ENCODE results near the gene PAQR7. TPM values are rescaled to one million over a fixed set of nuclear protein-coding genes. Genes with fewer than 3 reads are reported as not detected.

PAQR7 gene
- total RNA-seq, 1 donor from 2014 or later, result 9.3 TPM

- H3K36me3 ChIP-seq, result peaks cover 11% of the 10 kb centered on the region
- intact Hi-C loops (cut with DNase I), result no loop called here
- H3K9me3 ChIP-seq, result no peaks in the 10 kb centered on the region
- TF ChIP-seq, protein P1, sequence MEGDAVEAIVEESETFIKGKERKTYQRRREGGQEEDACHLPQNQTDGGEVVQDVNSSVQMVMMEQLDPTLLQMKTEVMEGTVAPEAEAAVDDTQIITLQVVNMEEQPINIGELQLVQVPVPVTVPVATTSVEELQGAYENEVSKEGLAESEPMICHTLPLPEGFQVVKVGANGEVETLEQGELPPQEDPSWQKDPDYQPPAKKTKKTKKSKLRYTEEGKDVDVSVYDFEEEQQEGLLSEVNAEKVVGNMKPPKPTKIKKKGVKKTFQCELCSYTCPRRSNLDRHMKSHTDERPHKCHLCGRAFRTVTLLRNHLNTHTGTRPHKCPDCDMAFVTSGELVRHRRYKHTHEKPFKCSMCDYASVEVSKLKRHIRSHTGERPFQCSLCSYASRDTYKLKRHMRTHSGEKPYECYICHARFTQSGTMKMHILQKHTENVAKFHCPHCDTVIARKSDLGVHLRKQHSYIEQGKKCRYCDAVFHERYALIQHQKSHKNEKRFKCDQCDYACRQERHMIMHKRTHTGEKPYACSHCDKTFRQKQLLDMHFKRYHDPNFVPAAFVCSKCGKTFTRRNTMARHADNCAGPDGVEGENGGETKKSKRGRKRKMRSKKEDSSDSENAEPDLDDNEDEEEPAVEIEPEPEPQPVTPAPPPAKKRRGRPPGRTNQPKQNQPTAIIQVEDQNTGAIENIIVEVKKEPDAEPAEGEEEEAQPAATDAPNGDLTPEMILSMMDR (IDR thresholded peaks at IDR 0.05), result no peak
- no peak overlapping the region for H3K4me3 ChIP-seq
- H3K27me3 ChIP-seq (ENCODE audit: low read depth), result no peaks in the 10 kb centered on the region
- no peak overlapping the region for H3K27ac ChIP-seq
- DNase-seq (no peak), ATAC-seq (no peak)
- H3K4me1 ChIP-seq, result peaks cover 24% of the 10 kb centered on the region
Measured at GRCh38 chr1:25861316-25862286, 13.9 kb downstream of the PAQR7 start.

DNA sequence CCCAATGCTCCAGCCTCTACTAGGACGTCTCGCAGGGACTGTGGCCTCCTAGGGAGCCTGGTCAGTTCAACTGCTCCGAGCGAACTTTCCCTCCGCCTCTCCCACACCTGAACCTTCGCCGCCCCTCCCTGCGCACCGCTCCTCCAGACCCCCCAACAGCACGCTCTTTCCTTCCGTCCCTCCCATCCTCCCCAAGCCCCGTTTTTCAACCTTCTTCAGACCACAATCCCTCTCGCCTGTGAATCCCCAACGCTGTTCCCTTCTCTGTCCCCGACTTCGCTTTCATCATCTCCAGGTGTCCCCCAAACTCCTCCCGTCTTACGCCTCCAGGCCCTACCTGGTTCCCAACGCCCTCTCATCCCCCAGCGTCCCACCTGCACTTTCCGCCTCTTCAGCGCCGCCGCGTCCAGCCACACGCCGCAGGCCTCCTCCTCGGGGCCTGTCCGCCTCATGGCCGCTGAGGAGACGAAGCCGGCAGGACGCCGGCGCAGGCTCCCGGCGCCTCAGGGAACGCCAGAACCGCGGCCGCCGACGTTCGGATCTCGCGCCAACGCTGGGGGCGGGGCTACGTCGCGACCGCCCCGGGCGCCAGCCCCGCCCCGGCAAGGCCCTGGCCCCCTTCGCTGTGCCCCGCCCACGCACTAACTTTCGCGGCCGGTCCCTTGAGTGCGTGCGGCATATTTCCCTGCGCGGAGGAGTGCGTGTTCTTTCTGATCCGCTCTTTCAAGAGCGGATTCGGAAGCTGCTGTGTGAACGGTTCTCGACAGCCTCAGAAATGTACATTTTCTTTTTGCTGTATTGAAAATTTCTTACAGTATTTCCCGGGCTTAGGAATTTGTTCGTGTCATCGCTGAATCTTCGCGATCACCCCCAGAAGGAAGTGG is 16.4 kb downstream of the PAQR7 start, which contains the start of gene AUNIP:
AUNIP (minus strand) TSS at position 552 of the 884 bp plus-strand sequence; CDS start at position 452, 100 bp downstream.
- H3K27me3 ChIP-seq (ENCODE audit: low read depth), result no peaks in the 10 kb centered on the region
- peak; percentile 98 to 99 for ATAC-seq
- intact Hi-C loops (cut with DNase I), result no loop called here
- peaks cover 24% of the 10 kb centered on the region for H3K4me1 ChIP-seq
- H3K9me3 ChIP-seq, result no peaks in the 10 kb centered on the region
- peak; percentile 93 for DNase-seq
- H3K36me3 ChIP-seq, result peaks cover 11% of the 10 kb centered on the region
- H3K4me3 ChIP-seq, result peak within 1 kb of the TSS; percentile 55
- TF ChIP-seq, protein P1 (IDR thresholded peaks at IDR 0.05), result no peak
- peak within 1 kb of the TSS; percentile 70 for H3K27ac ChIP-seq

DNA sequence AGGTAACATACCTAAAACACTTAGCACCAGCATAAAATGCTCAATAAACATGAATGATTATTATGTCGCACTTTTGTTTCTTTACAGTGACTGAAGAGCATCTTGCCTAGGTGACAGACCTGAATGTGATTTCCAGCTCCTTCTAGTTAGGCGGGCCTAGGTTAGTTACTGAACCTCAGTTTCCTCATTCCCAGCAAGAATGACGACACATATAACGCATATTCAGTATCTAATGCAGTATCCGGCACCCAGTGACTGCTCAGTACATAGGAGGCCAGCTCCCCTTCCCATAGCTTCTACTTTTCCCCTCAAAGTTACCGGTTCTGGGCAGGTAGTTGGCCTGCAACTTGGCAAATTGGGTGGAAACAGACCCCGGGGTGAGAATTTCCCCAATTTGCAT is 17.0 kb downstream of the PAQR7 start:
- TF ChIP-seq, protein P1 (IDR thresholded peaks at IDR 0.05), result no peak

DNA sequence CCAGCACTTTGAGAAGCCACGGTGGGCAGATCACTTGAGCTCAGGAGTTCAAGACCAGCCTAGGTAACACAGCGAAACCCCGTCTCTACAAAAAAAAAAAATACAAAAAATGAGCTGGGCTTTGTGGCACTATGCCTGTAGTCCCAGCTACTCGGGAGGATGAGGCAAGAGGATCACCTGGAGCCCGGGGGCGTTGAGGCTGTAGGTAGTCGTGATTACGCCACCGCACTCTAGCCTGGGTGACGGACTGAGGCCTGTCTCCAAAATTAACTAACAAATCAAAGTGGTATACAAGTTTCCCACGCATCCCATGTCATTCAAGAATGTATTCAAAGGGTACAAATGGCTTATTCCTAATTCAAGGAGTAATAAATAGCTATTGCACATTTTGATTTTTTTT is 18.7 kb downstream of the PAQR7 start:
- TF ChIP-seq, protein P1 (IDR thresholded peaks at IDR 0.05), result no peak
- intact Hi-C loops (cut with DNase I), result no loop called here

More for the DNA sequence above, 17.0 kb downstream of the PAQR7 start:
- peaks cover 24% of the 10 kb centered on the region for H3K4me1 ChIP-seq
- peak overlapping the region; percentile 55 for H3K4me3 ChIP-seq
- H3K36me3 ChIP-seq, result peaks cover 11% of the 10 kb centered on the region
- H3K27ac ChIP-seq, result no peak overlapping the region
- intact Hi-C loops (cut with DNase I), result no loop called here
- DNase-seq, result no peak
- H3K9me3 ChIP-seq, result no peaks in the 10 kb centered on the region
- H3K27me3 ChIP-seq (ENCODE audit: low read depth), result no peaks in the 10 kb centered on the region
- no peak for ATAC-seq

GRCh38 chr1:25854554-25854953 is 21.0 kb downstream of the PAQR7 start:
- Histone ChIP-seq H3K9me3 (no peaks in the 10 kb centered on the region), H3K36me3 (no peaks in the 10 kb centered on the region), H3K27me3 (ENCODE audit: low read depth) (no peaks in the 10 kb centered on the region), H3K4me1 (peaks cover 8% of the 10 kb centered on the region), H3K27ac (no peak overlapping the region), H3K4me3 (no peak overlapping the region)
- intact Hi-C loops (cut with DNase I), result no loop called here
- TF ChIP-seq, protein P1 (IDR thresholded peaks at IDR 0.05), result no peak
- ATAC-seq (no peak), DNase-seq (no peak)

More for the DNA sequence above, 18.7 kb downstream of the PAQR7 start:
- H3K36me3 ChIP-seq, result no peaks in the 10 kb centered on the region
- no peak for ATAC-seq
- no peaks in the 10 kb centered on the region for H3K9me3 ChIP-seq
- H3K4me3 ChIP-seq, result no peak overlapping the region
- DNase-seq, result no peak
- no peaks in the 10 kb centered on the region for H3K27me3 ChIP-seq (ENCODE audit: low read depth)
- H3K27ac ChIP-seq, result no peak overlapping the region
- peaks cover 24% of the 10 kb centered on the region for H3K4me1 ChIP-seq

All from lower lobe of right lung (tissue), 2 donors.